Fibroblast of gingiva (primary cell): ENCODE measurements around the gene TMEM97.

ENCODE experiments used
- DNase-seq: peaks from one replicate; pipeline ENCODE4 v3.0.0-alpha.2; 2011; ENCODE audit warnings: low read depth

TMEM97 gene

GRCh38 chr17:28365487-28365886 lies 46.5 kb downstream of the TMEM97 start:
- no peak for DNase-seq

- no peak for DNase-seq
Measured at GRCh38 chr17:28366605-28367004, 47.6 kb downstream of the TMEM97 start.

- no peak for DNase-seq
Measured at GRCh38 chr17:28367641-28368305, 48.8 kb downstream of the TMEM97 start.

- no peak for DNase-seq
Measured at GRCh38 chr17:28368306-28368831, 49.4 kb downstream of the TMEM97 start.

GRCh38 chr17:28368915-28369683 lies 50.1 kb downstream of the TMEM97 start:
- DNase-seq: no peak

GRCh38 chr17:28369684-28370034 lies 50.7 kb downstream of the TMEM97 start:
- no peak for DNase-seq

- DNase-seq: no peak
Measured at GRCh38 chr17:28370035-28370743, 51.2 kb downstream of the TMEM97 start, which contains the start of gene VTN. VTN (minus strand) TSS chr17:28370307; CDS start chr17:28370203, 104 bp downstream.

GRCh38 chr17:28370744-28371103 lies 51.7 kb downstream of the TMEM97 start:
- no peak for DNase-seq

GRCh38 chr17:28371245-28372202 lies 52.5 kb downstream of the TMEM97 start, which contains the start of gene SARM1:
SARM1 (plus strand) TSS chr17:28371694; CDS start chr17:28372033, 339 bp downstream.
- peak; percentile 62 for DNase-seq

- peak; percentile 26 for DNase-seq
Measured at GRCh38 chr17:28372203-28372944, 53.4 kb downstream of the TMEM97 start.

GRCh38 chr17:28372945-28373274 lies 53.9 kb downstream of the TMEM97 start:
- DNase-seq: no peak
